OCI-LY1 (cell line): ENCODE results near the gene GHRH.

ENCODE experiments used
- EZH2 ChIP-seq: fragments of 200-600 bp; sonication (generic), shearing (Covaris generic); IDR thresholded peaks from 2 replicates; pipeline ENCODE4 v1.8.0; 2017; ENCODE audit warnings: borderline replicate concordance, mixed run types, mild to moderate bottlenecking, antibody characterized with exemption, low read length, moderate library complexity, mixed read lengths
- TF ChIP-seq, protein P1 (sequence below): fragments of 200-600 bp; sonication (generic), shearing (Covaris generic); IDR thresholded peaks from 2 replicates; pipeline ENCODE4 v1.5.1; 2017; ENCODE audit warnings: mild to moderate bottlenecking, antibody characterized with exemption, low read length, moderate library complexity, mixed read lengths

DNA sequence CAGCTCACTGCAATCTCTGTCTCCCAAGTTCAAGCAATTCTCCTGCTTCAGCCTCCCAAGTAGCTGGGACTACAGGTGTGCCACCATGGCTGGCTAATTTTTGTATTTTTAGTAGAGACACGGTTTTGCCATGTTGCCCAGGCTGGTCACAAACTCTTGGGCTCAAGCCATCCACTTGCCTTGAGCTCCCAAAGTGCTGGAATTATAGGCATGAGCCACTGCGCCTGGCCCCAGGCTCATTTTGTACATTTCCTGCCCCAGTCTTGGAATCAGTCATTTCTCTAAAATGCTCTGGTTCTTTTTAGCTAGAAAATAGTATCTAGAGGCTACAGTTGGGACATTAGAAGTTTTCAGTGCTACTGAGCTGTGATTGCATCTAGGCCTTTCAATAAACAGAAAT is 41.4 kb upstream of the GHRH start:
- TF ChIP-seq, protein P1, sequence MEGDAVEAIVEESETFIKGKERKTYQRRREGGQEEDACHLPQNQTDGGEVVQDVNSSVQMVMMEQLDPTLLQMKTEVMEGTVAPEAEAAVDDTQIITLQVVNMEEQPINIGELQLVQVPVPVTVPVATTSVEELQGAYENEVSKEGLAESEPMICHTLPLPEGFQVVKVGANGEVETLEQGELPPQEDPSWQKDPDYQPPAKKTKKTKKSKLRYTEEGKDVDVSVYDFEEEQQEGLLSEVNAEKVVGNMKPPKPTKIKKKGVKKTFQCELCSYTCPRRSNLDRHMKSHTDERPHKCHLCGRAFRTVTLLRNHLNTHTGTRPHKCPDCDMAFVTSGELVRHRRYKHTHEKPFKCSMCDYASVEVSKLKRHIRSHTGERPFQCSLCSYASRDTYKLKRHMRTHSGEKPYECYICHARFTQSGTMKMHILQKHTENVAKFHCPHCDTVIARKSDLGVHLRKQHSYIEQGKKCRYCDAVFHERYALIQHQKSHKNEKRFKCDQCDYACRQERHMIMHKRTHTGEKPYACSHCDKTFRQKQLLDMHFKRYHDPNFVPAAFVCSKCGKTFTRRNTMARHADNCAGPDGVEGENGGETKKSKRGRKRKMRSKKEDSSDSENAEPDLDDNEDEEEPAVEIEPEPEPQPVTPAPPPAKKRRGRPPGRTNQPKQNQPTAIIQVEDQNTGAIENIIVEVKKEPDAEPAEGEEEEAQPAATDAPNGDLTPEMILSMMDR = no peak
- TF ChIP-seq EZH2 = no peak
